Stimulated activated CD4-positive, alpha-beta T cell treated with anti-CD3 and anti-CD28 coated beads, TNF-alpha, amount 100 ng/mL, for 24 hours (primary cell): ENCODE measurements around the gene ARSD.
"Not testable (repeated sequence)": the region's sequence is repeated elsewhere in the genome, so short reads cannot be mapped to it uniquely, and the experiment has no call there.

Source experiments
- DNase-seq, 3 experiments: peaks; one replicate each; pipeline ENCODE4 v3.0.0-alpha.2; 2020; ENCODE audit warnings: low read depth in 3 of 3

ARSD gene

DNA sequence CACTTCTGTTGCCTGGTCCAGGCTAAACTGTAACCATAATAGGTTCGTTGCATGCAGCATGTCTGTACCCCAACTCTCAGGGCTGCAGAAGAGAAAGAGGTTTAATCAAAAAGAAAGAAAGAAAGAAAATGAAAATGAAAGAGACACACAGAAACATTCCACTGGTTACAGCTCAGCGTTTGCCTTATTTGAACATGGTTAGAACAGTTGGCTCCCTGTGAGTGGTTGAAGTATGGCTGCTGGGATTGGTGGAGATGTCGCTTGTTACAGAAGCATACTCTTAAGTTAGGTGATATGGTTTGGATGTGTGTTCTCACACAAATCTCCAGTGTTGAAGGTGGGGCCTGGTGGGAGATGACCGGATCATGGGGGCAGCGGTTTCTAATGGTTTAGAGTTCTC is 36.3 kb downstream of the ARSD start:
- no peak for DNase-seq

DNA sequence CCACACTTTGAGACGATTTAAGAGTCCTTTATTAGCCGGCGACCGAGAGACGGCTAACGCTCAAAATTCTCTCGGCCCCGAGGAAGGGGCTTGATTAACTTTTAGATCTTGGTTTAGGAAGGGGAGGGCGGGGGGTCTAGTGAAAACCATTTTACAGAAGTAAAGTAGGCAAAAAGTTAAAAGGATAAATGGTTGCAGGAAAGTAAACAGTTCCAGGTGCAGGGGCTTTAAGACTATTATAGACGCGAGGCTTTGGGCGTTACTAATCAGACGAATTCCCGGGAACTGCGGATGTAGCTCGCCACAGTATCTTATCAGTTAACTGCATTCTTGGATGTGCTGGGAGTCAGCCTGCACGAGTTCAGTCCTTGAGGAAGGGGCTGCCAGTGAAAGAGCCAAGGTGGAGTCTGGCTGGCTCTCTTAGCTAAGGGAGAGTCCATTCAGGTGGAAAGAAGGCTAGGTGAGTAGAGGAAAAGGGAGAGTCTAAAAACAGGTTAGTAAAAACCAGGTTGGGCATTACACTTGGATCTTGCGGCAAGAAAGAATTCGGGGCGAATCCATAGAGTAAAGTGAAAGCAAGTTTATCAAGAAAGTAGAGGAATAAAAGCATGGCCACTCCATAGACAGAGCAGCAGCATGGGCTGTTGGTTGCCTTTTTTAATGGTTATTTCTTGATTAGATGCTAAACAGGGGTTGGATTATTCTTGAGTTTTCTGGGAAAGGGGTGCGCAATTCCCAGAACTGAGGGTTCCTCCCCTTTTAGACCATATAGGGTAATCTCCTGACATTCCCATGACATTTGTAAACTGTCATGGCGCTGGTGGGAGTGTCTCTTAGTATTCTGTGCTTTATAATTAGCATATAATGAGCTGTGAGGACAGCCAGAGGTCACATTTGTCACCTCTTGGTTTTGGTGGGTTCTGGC is 38.3 kb downstream of the ARSD start:
- not testable (repeated sequence) for DNase-seq

DNA sequence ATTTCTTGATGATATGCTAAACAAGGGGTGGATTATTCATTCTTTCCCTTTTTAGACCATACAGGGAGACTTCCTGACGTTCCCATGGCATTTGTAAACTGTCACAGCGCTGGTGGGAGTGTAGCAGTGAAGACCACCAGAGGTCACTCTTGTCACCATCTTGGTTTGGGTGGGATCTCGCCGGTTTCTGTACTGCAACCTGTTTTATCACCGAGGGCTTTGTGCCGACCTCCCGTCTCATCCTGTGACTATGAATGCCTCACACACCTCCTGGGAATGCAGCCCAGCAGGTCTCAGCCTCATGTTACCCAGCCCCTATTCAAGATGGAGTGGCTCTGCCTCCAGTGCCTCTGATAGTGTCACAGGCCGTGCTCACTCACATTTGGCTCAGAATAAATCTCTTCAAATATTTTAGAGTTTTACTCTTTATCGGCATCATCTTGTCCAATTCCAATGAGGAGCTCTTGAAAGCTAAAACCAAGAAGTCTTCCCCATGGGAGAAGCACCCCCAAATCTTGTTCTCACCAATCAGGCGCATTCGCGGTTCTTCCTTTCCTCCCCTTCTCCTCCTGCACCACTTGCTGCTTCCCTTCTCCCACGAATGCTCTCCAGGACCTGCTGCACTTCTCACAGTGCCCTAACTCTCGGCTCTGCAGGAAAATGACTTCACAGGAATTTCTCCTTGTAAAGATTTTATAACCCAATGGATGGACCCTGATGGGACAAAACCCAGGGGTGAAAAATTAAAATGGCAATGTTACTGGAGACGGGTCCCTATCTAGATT is 39.2 kb downstream of the ARSD start:
- DNase-seq: not testable (repeated sequence)

GRCh38 chrX:2889045-2889605 is 40.0 kb downstream of the ARSD start:
- DNase-seq: no peak

DNA sequence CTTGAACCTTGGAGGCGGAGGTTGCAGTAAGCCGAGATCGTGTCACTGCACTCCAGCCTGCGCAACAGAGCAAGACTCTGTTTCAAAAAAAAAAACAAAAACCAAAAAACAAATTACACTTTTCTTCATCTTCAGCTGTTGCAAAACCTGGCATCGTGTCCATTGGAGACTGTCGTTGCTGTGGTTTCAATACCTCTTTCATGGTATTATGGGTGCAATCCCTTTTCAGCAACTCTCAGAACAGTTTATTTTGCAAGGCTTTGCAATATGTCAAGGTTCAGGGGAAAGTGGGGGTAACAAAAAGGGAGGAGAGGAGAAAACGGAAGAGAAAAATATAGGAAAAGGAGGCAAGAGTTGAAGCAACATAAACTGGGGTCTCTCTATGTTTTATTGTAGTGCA is 40.8 kb downstream of the ARSD start:
- no peak for DNase-seq

GRCh38 chrX:2883770-2884169 is 45.4 kb downstream of the ARSD start:
- DNase-seq: no peak

- no peak for DNase-seq
These were observed 49.5 kb downstream of the ARSD start for GRCh38 chrX:2879670-2880069.

DNA sequence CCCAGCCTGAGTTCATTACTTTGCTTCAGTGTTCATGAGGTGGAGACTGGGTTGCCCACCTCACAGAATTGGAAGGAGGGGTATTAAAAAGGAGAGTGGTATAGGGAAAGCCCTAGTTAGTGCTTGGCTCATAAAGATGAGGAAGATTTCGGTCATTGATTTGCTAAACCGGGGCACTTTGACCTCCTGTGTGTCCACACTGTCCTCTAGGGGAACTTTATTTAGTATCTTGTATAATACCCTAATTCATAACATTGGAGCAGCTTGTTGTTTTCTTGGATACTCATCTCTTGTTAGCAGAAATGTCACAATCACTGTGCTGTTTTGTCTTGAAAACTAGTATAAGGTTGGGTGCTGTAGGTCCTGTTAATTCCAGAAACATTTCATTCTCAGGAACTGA is 50.6 kb downstream of the ARSD start:
- DNase-seq: no peak

DNA sequence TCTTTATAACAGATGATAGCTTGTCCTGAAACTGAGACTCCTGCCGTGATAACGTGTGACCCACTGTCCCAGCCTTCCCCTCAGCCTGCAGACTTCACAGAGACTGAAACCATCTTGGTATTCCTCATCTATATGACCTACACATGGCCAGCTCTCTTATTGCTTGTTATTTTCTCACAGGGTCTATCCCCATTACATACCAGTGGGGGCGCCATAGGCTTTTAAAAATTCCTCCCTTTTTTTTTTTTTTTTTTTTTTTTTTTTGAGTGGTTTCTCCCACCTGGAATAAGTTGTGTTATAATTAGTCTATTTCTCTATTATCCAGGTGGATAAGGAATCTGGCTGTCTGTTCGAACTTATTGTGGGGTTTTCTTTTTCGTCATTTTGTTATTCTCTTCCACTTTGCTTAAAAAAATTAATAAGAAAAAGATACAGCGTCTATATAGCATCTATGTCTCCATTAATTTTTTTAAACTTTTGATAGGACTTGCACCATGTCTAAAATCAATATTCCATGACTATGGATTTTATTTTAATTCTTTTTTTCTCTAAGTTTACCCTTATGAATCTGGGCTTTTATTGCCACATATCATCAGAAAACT is 53.2 kb downstream of the ARSD start:
- no peak for DNase-seq

DNA sequence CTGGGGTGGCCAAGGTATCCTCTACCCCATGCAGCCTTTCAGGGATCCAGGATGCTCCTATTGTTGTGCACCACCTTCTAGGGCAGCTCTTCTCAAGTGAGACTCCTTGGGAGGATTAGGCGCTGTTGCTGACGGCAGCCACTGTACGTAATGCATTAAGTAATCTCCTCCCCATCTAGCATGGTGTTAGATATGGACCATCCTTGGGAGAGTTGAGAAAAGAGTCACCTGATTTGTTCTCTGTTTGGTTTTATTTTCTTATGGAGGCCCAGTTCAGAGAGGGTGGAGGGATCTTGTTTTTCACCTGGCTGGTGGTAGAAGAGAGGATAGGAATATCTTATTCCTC is 54.0 kb downstream of the ARSD start:
- no peak for DNase-seq

- no peak for DNase-seq
These were observed 54.7 kb downstream of the ARSD start for GRCh38 chrX:2874222-2875135.

DNA sequence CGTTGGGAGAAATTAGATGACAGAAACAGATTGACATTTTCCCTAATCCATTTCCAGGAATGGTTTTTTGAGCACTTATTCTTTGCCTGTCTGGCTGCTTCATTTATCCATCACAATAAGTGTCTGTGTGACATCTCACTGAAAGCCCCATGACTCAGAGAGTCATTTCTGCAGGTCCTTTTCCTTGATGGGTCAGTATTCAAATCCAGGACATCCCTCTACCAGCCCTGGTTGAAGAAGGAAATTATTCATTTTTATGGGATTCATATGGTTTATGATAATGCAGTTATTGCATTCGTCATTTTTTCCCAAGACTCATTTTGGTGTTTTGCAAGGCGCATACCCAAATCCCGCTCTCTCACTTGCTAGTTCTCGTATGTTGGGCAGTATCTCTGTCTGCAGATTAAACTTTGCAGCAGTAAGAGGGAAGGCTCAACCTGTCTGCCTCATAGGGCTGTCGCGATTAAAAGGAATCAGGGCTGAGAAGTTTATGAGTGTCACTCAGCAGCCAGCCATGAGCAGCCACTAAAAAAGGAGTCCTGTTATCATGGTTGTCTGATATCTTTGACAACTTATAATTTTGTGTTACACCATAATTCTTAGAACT is 56.4 kb downstream of the ARSD start:
- no peak for DNase-seq

GRCh38 chrX:2871831-2872230 is 57.3 kb downstream of the ARSD start:
- DNase-seq: no peak

DNA sequence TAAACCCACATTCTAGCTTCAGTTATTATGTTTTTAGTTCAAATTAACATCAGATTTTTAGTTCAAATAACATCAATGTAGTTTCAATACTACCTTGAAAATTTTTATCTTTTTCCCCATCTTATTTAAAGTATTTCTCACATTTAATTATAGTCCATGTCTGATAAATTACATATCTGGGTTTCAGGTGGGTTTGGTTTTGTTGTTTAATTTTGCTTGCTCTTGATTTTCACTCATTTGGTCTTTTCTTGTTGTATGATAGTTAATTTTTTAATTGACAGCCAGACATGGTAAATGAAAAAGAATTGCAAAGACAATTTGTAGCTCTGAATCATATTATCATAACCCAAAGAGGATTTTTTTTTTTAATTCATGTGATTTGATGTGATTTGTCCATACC is 58.5 kb downstream of the ARSD start:
- no peak for DNase-seq

DNA sequence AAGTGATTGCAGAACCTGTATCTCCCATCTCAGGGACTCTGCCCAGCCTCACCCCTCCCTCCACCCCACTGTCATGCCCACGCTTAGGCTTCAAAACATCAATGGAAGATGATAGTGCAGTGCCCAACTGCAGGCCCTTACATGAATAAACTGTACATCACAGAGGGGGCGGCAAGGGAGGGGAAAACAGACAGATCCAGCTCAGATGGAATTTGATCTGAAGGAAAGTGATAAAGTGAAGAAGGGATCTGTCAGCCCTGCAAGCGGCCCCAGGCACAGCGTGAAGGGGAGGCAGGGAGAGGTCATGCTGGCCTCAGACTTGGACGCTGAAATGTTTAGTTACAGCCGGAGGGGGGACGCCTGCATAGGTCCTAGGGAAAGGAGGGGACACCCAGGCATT is 61.9 kb downstream of the ARSD start:
- DNase-seq: no peak

- DNase-seq: no peak
These were observed 65.5 kb downstream of the ARSD start for GRCh38 chrX:2863646-2864045.

DNA sequence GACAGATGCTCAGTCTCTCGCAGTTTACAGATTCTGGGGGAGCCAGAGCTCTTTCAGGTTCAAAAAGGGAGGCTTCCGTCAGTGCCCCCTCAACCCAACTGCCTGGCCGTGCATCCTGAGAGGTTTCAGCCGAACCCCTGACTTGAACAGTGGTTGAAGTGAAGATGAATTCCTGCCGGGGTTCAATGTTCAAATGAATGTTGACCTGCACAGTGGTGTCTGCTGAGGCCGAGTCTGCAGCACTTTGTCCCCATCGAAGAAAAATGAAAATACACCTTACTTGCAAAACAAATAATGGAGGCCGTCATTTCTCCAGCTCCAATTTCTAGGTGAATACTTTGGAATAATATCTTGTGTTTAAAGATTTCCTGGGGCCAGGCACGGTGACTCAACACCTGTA is 66.7 kb downstream of the ARSD start:
- no peak for DNase-seq

DNA sequence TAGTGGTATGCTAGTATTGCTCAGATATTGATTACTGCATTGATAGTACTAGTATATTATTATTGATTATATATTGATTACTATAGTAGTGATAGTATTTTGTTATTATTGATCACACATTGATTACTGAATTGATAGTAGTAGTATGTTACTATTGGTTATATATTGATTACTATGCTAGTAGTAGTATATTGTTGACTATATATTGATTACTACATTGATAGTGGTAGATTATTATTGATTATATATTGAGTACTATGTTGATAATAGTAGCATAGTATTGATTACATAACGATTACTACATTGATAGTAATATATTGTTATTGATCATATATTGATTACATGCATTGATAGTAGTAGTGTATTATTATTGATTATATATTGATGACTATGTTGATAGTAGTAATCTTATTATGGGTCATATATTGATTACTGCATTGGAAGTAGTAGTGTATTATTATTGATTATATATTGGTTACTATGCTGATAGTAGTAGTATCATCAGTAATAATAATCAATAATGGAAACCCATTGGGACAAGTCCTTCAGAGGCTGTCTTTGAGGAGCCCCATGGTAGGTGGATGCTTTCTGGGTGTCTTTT is 69.8 kb downstream of the ARSD start:
- DNase-seq: no peak

DNA sequence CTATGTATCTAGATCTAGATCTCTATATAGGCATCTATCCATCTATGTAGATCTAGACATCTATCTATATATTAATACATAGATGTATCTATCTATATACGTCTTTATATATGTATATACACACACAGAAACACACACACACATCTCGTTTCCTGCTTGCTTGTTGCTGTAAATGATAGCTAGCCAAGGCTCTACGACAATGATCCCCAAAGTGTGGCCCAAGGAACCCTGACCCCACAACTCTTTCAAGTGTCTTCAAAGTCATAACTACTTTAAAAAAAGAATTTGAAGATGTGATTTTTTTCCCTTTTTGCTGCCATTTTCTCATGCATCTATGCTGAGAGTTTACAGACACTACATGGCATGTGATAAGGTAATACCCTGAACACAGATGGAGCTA is 71.6 kb downstream of the ARSD start:
- DNase-seq: no peak

GRCh38 chrX:2855761-2856160 is 73.4 kb downstream of the ARSD start:
- DNase-seq: no peak

- no peak for DNase-seq
These were observed 74.2 kb downstream of the ARSD start for GRCh38 chrX:2854918-2855317.
